K562 treated with DMSO at 1 percent for 12 hours (cell line): ENCODE results near the gene MVP. TPM values are rescaled to one million over a fixed set of nuclear protein-coding genes. Genes with fewer than 3 reads are reported as not detected.

Source experiments
- total RNA-seq: library from RNA; unstranded; fragments of 300-600 nt; gene quantifications from 2 replicates; pipeline ENCODE4 v1.2.3, GENCODE V29; 2022; ENCODE audit not compliant: insufficient read depth

Gene MVP
- total RNA-seq, result 4.6 TPM in 2 replicates

DNA sequence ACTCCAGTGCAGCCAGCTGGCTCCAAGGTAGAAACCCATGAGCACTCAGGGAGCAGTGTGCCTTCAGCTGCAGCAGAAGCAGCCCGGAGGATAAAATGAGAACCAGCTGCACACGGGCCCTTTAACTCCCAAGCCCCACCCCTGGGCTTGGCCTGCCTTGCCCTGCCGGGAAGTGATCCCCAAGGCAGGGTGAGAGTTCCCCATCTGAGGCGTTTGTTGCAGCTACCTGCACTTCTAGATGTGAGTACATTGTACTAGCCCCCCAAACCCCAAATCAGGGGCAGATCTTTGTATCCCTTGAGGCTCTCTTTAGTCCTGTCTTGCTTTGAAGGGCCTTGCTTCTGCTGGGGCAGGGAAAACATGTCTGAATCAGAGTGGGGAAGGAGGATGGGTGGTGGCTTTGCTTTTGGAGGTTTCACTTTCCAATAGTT is at the start of gene MVP:
MVP (plus strand) TSS at position 192 of the 431 bp plus-strand sequence. CDS start 10,088 bp downstream, outside the sequence.

DNA sequence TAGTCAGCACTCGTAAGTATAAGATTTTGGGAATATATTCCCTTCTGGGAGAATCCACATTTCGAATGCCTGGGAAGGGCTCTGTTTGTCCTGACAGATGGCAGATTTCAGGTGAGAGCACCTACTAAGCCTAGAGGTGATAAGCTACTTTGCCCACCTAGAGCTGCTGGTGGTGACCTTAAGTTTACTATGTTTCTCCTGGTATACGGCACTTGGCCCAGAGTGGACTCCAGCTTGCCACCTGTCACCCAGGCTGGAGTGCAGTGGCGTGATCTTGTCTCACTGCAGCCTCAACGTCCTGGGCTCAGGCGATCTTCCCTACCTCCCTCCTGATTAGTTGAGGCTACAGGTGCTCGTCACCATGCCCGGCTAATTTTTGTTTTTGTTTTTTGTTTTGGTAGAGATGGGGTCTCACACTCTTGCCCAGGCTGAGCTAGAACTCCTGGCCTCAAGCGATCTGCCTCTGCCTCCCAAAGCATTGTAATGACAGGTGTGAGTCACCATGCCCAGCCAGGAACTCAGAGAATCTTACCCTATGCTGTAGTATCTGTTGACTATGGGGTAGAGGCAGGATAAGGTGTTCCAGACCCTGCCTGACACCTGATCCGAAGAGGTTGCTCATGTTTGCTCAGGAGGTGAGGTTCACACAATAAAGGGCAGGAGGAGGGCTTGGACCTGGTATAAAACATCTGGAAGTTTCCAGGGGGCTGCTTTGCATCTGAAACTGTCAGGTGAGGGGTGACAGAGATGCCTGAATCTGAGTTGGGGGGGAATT is 42.5 kb upstream of the MVP start, which contains the start of gene ZG16:
ZG16 (plus strand) TSS at position 681 of the 775 bp plus-strand sequence. CDS start 1,011 bp downstream, outside the sequence.

DNA sequence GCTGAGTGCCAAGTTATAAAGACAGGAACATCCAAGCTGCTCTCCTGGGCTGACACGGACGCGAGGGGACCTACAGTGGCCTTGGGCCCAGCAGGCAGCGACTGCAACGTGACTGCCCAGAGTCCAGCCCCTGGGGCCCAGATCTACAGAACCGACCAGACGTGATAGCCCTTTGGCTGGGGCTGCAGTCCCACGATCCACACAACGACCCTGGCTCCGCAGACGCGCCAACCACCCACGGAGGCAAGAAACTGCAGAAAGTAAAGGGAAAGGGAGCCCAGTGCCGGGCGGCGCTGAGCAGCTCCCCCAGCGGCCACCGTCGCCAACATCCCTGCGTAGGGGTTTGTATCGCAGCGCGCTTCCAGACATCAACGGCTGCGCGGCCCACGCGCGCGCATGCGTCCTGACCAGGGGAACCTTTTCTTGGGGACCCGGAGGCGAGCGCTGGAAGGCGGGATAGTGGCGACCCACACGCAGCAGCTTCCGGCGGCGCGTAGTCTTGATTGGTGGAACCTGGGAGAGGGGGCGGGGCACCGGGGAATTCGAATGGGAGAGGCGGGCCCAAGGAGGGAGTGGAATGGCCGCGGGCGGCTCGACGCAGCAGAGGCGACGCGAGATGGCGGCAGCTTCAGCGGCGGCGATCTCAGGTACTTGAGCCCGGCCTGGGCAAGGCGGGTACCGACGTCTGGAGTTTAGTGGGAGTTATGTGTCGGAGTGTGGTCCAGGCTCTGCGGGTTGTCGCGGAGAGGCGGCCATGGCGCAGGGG is 29.9 kb upstream of the MVP start, which contains the start of gene KIF22:
KIF22 (plus strand) TSS at position 569 of the 766 bp plus-strand sequence; CDS start at position 578, 9 bp downstream.

DNA sequence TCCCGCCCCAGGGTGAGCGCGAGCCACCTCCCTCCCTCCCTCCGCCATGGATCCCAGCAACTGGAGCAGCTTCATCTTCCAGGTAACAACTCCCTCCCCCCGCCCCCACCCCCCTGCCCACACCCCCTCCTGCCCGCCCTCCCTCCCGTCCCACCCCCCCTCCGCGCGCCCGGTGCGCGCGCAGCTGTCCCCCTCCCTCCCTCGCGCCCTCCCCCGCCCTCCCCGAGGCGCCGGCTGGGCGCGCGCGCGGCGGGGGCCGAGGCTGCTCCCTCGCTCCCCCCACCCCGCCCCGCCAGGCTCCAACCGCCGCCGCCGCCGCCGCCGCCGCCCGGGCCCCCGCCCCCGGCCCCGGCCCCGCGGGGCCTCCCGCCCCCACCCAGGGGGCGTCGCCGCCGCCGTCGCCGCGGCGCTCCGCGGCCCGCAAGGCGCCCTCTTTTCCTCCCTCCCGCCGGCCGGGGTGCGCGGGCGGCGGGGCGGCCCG is 14.1 kb upstream of the MVP start, which contains the start of gene MAZ:
MAZ (plus strand) TSS at position 431 of the 481 bp plus-strand sequence. CDS start 173 bp downstream, outside the sequence.

DNA sequence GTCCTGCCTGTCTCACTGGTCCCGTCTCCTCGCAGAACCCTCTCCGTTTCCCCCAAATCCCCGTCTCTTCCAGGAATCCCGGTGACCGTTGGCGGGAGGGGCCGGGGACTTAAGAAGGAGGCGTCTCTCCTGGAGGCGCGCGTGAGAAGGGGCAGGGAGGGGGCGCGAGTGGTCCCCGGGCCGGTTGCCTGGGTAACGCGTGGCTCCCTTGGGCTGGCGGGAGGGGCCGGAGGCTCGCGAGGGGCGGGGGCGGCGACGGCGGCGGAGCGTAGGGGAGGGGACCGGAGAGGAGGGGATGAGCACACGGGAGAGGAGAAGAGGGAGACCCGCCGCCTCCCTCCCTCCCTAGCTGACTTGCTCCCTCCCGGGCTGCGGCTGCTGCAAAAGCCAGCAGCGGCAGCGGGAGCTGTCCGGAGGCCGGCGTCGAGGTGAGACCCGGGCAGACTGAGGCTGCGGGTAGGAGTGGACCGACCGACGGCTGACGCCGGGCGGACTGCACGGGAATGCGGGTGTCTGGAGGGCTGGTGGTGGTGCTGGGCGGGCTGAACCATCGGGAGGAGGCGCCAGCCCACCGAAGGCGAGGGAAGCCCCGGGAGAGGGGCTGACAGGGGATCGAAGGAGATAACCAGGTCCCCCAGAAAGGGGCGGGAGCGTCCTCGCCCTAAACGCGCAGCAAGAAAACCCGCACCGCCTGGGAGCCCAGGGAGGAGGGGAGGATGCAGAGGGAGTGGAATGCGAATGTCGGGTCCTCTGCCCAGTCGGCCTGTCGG is 8.2 kb upstream of the MVP start, which contains the start of gene PRRT2:
PRRT2 (plus strand) TSS at position 298 of the 770 bp plus-strand sequence. CDS start 862 bp downstream, outside the sequence.

DNA sequence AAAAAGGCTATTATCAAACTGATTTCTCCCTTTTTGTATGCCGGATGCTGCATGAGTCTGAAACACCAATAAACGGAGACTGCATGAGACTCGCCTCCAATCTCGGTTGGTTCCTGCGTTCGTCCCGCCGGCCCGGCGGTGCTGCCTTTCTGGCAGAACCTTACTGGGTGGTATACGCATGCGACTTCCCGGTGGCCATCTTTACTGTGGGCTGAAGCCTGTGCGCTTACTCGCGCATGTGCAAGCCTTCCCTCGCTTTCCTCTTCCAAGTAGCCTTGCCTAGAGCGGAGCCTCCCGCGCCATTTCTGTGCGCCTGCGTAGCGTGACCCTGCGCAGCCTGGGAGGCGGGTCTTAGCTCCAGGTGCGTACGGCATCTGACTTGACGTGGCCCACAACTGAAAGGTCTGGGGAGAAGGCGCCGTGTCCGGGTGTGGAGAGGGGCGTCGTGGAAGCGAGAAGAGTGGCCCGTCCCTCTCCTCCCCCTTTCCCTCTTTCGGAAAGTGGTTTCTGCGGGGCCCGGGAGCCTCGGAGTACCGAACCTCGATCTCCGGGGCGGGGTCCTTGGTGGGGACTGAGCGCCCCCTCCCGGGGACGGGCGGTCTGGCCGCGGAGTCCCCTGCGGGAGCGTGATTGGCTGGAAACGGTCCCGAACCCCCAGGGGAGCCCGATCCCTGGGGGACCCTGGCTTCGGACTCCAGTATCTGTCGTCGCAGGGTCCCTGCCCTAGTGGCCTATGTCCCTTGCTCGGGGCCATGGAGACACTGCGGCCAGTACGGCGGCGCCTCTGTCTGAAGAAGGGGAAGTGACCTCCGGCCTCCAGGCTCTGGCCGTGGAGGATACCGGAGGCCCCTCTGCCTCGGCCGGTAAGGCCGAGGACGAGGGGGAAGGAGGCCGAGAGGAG is 4.2 kb upstream of the MVP start, which contains the start of gene PAGR1:
PAGR1 (plus strand) TSS at position 360 of the 901 bp plus-strand sequence; CDS start at position 734, 374 bp downstream.

DNA sequence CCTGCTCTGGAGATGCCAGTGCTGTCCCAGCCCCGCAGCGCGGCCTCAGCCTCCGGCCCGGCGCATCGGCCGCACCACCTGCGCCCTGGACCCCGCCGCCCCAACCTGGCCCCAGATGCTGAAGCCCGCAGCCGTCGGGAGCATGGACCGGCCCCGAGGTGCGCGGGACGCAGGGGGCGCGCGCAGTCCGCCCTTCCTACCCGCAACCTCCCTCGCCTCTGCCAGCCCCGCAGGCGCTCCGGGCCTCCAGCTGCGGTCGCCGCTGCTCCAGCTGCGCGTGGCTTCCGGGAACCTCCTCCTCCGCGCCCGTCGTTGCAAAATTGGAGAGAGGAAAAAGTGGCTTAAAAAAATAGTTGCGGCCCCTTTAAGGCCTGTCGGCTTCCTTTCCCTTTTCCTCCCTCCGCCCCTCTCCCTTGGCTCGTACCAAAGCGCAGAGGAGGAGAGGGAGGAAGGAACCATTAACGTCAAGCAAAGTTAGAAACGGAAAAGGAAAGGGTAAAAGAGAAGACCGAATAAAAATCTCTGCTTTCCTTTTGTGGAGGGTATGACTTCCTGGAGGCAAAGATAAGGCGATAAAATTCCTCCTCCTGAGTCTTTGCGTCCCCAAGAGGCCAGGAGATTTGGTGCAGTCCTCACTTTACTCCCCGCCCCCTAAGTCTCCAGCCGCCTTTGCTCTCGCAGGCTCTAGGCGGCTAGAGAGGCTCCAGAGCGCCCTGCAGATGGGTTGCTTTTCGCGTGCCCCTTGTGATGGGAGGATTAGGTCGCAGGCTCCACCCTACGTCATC is 42.8 kb downstream of the MVP start, which contains the start of gene CDIPT:
CDIPT (minus strand) TSS at position 343 of the 785 bp plus-strand sequence. CDS start 369 bp downstream, outside the sequence.

Other genes starting within 250 kb of the MVP start
- 43.8 and 109 TPM in 2 replicates for gene SPN, start 157.2 kb upstream of the MVP start, total RNA-seq
- 174 TPM in 2 replicates for gene QPRT, start 141.3 kb upstream of the MVP start, total RNA-seq
- not detected in 2 replicates for gene C16orf54, start 74.5 kb upstream of the MVP start, total RNA-seq
- gene ZG16, start 42.2 kb upstream of the MVP start, total RNA-seq, result not detected in 2 replicates
- 116 and 135 TPM in 2 replicates for gene KIF22, start 29.7 kb upstream of the MVP start, total RNA-seq
- 261 and 270 TPM in 2 replicates for gene MAZ, start 13.9 kb upstream of the MVP start, total RNA-seq
- 0.38 and 1.3 TPM in 2 replicates for gene PRRT2, start 8.3 kb upstream of the MVP start, total RNA-seq
- gene PAGR1, start 4.3 kb upstream of the MVP start, total RNA-seq, result 36.1 and 48.1 TPM in 2 replicates
- 87.8 and 89.1 TPM in 2 replicates for gene CDIPT, start 42.8 kb downstream of the MVP start, total RNA-seq
- gene SEZ6L2, start 79.1 kb downstream of the MVP start, total RNA-seq, result 2.8 and 3.6 TPM in 2 replicates
- gene ASPHD1, start 80.0 kb downstream of the MVP start, total RNA-seq, result not detected in 2 replicates
- gene KCTD13, start 105.8 kb downstream of the MVP start, total RNA-seq, result 27.1 and 44.6 TPM in 2 replicates
- 166 and 188 TPM in 2 replicates for gene TMEM219, start 141.6 kb downstream of the MVP start, total RNA-seq
- gene TAOK2, start 153.4 kb downstream of the MVP start, total RNA-seq, result 38.3 and 60.9 TPM in 2 replicates
- gene HIRIP3, start 175.2 kb downstream of the MVP start, total RNA-seq, result 23.6 and 28.9 TPM in 2 replicates
- gene INO80E, start 175.8 kb downstream of the MVP start, total RNA-seq, result 95.4 and 119 TPM in 2 replicates
- 0.99 and 2.0 TPM in 2 replicates for gene DOC2A, start 190.6 kb downstream of the MVP start, total RNA-seq
- gene C16orf92, start 202.7 kb downstream of the MVP start, total RNA-seq, result not detected in 2 replicates
- gene TLCD3B, start 210.8 kb downstream of the MVP start, total RNA-seq, result 0.61 and 1.6 TPM in 2 replicates
- 2,121 and 2,279 TPM in 2 replicates for gene ALDOA, start 245.3 kb downstream of the MVP start, total RNA-seq